HTR-8/SVneo (cell line): ENCODE measurements around the gene PTPRA.
"Not testable (repeated sequence)": the region's sequence is repeated elsewhere in the genome, so short reads cannot be mapped to it uniquely, and the experiment has no call there.

Experiments
- DNase-seq: peaks from one replicate; pipeline ENCODE4 v3.0.0; 2011; ENCODE audit warnings: low spot score, mixed read lengths; ENCODE audit not compliant: insufficient read length
- FAIRE-seq: peaks from 2 replicates; lab custom pipeline; 2011; peaks lifted over from hg19 to GRCh38; lab: Jason Lieb, UNC

PTPRA gene

GRCh38 chr20:3067139-3068014 is 194.1 kb downstream of the PTPRA start:
- DNase-seq, result no peak

GRCh38 chr20:3068075-3068474 is 194.8 kb downstream of the PTPRA start:
- DNase-seq, result no peak
- FAIRE-seq, result no peak

More at GRCh38 chr20:3067139-3068014, 194.1 kb downstream of the PTPRA start:
- peak; percentile 36 for FAIRE-seq

DNA sequence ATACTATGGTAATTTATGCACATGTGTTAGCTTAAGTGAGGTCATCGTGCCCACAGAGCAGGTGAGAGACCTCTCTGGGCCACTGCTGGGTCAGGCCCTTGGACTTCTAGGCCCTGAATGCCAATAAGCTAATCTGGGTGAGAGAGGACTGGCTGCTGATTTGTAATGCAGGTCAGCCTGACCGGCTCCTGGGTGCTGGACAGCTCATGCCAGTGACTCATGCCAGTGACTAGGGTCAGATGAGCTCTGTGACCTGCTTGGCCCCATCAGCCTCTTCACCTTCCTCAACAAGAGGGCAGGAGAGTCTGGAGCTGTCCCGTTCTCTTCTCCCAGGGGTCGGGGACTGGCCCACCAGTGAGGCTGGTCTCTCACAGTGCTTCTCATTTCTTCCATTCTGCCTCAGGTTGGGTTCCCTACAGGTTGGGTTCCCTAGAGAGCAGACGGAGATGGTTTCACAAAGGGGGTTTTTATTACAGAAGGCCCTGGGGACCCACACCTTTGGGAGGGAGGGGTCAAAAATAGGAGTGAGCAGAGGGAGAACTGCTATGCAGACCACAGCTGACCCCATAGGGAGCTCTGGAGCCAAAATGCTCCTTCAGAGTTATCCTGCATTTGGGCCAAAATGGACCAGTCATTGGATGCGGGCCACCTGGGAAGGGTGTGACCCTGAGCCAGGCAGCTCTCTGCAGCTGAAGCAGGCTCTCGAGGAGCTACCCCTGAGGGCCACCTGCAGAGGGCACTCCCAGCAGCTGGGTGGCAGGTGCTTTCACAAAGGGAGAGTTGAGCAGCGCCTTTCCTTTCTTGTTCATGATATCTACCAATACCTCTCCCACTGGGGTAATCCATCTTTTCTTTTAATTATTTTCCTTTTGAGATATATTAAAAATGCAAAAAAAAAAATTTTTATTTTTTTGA is 196.0 kb downstream of the PTPRA start:
- DNase-seq, result no peak
- FAIRE-seq, result no peak

GRCh38 chr20:3070725-3071124 is 197.4 kb downstream of the PTPRA start:
- DNase-seq, result no peak
- FAIRE-seq, result no peak

DNA sequence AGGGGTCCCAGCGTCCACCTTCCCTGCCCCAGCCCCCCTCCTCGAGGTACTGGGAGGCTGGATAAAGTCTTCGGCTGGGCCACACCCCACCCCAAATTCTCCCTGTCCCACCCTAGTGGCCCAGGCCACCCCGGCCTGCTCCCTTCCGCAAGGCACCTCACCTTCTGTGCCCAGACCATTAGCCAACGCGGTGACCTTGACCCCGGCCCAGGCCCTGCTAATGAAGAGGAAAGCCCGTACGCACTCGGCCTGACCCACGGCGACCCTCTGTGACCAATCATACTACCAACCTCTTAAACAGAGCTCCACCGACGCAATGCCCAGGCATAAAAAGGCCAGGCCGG is 198.0 kb downstream of the PTPRA start:
- FAIRE-seq, result no peak
- no peak for DNase-seq

GRCh38 chr20:3071610-3072529 is 198.6 kb downstream of the PTPRA start, which contains the start of gene OXT:
Gene OXT, plus strand, starts transcription at chr20:3071620. Its CDS starts 36 bp downstream, at chr20:3071656.
- FAIRE-seq (no peak), DNase-seq (no peak)

DNA sequence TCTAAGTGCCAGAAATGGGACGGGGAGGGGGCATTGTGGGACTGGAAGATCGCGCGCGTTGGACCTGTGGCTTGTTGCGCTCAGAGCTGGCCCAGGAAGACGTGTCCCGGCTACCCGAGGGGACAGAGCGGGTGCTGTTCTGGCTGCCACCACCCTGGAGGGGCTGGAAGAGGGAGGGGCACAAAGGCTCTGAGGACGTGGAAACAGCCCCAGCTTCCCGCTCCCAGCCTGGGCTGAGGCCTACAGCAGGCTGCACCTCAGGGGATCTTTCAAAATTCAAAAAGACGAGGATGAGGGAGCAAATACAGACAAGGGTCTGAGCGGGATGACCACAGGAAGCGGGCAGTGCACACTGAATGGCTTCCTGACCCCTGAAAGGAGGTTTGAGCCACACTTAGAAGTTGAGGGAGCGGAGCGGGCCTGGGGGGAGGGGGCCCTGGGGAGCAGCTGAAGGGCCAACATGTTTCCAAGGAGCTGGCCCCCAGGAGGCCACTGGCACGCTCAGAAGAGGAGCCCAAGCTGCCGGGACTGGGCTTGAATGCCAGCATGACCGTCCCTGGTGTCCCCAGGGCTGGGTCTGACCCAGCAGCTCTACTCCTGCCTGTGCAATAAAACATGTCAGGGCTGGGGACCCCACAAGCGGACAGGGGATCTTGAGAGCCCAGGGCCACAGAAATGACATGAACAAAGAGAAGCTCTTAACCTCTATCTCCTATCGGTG is 199.4 kb downstream of the PTPRA start:
- FAIRE-seq, result no peak
- DNase-seq, result no peak

DNA sequence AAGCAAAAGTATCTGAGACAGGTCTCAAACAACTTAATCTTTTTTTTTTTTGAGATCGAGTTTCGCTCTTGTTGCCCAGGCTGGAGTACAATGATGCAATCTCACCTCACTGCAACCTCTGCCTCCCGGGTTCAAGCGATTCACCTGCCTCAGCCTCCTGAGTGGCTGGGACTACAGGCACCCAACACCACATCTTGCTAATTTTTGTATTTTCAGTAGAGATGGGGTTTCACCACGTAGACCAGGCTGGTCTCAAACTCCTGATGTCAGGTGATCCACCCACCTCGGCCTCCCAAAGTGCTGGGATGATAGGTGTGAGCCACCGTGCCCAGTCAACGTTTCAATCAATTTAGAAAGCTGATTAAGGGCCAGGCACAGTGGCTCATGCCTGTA is 200.0 kb downstream of the PTPRA start:
- DNase-seq, FAIRE-seq: not testable (repeated sequence)

- FAIRE-seq (no peak), DNase-seq (no peak)
These were observed 201.5 kb downstream of the PTPRA start for GRCh38 chr20:3074812-3075211.

- FAIRE-seq, result not testable (repeated sequence)
These were observed 202.0 kb downstream of the PTPRA start for GRCh38 chr20:3075315-3075714.

GRCh38 chr20:3077618-3078134 is 204.4 kb downstream of the PTPRA start:
- DNase-seq (no peak), FAIRE-seq (peak; percentile 48)

More at GRCh38 chr20:3075315-3075714, 202.0 kb downstream of the PTPRA start:
- DNase-seq, result not testable (repeated sequence)

- DNase-seq (peak; percentile 79), FAIRE-seq (no peak)
These were observed 207.7 kb downstream of the PTPRA start for GRCh38 chr20:3080939-3081388.

DNA sequence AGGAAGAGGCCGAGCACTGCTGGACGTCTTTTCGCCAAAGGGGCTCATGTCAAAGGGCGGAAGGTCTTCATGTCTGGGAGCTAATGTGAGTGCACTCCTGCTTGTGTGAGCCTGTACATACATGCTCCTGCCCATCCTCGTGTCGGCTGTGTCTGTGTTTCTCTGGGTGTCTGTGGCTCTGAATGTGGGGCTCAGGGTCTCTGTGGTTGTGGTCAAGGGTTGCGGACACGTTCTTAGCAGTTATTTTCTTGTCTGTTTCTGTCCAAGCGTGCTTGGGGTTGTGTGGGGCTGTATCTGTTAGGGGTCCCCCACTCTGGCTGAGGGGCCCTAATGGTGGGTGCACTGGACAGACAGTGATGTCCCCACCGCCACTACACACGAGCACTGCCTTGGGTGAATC is 208.4 kb downstream of the PTPRA start:
- FAIRE-seq (no peak), DNase-seq (no peak)

DNA sequence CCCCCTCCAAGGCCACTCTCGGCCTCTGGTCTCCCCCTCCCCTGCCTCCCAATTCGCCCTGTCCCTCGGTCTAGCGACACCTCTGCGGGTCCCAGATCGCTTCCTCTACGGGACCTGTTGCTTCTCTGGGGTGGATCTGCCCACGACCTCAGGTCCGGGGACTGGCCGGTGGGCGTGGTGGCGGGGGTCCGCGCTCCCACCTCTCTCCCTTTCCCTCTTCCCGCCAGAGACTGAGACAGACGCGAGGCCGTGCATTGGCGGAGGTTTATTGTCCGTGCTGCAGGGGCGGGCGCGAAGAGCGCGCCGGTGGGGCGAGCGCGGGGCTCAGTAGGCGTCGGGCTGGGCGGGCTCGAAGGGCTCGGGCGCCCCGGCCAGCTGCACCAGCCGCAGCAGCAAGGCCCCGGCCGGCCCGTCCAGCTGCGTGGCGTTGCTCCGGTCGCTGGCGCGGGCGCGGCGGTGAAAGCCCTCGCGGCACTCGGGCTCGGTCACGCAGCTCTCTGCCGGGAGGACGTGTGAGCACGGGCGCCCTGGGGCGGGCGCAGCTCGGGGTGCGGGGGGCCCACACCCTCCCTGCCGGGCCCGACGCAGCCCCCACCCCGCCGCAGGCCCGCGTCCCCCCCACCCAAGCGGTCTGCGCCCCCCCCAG is 209.1 kb downstream of the PTPRA start:
- FAIRE-seq, result no peak
- DNase-seq, result no peak

- no peak for DNase-seq
These were observed 210.0 kb downstream of the PTPRA start for GRCh38 chr20:3082955-3083952.

DNA sequence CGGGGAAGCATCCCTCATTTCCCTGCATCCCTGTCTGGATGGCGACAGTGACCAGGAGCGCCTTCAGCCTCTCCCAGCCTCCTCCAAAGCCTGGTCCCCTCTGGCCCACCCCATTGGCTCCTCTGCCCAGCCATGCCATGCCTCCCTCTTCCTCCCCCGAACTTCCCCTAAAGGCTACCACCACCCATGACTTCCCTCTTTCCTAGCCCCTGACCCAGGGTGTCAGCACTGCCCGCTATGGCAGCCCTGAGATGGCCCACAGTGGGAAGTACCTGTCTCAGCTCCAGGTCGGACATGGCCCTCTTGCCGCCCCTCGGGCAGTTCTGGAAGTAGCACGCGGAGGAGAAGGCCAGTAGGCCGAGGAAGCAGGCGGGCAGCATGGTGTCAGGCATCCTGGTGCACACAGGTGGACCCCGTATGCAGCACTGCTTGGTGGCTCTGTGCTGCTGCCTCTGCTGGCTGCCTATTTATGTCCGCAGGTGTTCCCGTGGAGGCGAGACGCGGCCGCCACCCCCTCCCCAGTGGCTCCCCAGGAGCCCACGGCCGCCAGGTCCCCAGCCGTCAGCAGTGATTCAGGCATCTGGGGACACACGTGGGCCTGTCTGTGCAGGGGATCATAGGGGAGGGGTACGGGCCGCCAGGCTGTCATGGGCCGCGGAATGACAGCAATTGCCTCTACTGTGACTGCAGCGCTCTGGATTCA is 211.2 kb downstream of the PTPRA start, which contains the start of gene AVP:
AVP (minus strand) TSS at position 442 of the 703 bp plus-strand sequence; CDS start at position 392, 50 bp downstream.
- no peak for DNase-seq
- no peak for FAIRE-seq

More at GRCh38 chr20:3082955-3083952, 210.0 kb downstream of the PTPRA start:
- FAIRE-seq, result no peak
